Thyroid gland (tissue), 4 donors: ENCODE data around the gene DLGAP1. TPM values are rescaled to one million over a fixed set of nuclear protein-coding genes. Genes with fewer than 3 reads are reported as not detected.

Experiments used
- DNase-seq, 2 donors: peaks; one replicate each; pipeline ENCODE4 v3.0.0-alpha.2; 2019
- H3K27ac ChIP-seq, 3 donors: fragments of 200-600 bp; sonication (generic); 1 replicate in 2 of 3; 2 replicates in 1 of 3; pipeline ENCODE4 v1.5.1; 2016 to 2019; ENCODE audit warnings: mild to moderate bottlenecking in 1 of 3, moderate library complexity in 1 of 3
- H3K27me3 ChIP-seq: fragments of 200-600 bp; sonication (generic); one replicate; pipeline ENCODE4 v1.5.1; 2019
- H3K36me3 ChIP-seq, 2 donors: fragments of 200-600 bp; sonication (generic); one replicate each; pipeline ENCODE4 v1.5.1; 2016 to 2019
- H3K4me1 ChIP-seq, 2 donors: fragments of 200-600 bp; sonication (generic); one replicate each; pipeline ENCODE4 v1.5.1; 2017 to 2019
- H3K4me3 ChIP-seq, 3 donors: fragments of 200-600 bp; sonication (generic); replicated peaks in 1 of 3; 1 replicate in 2 of 3; 2 replicates in 1 of 3; pipeline ENCODE4 v1.5.1; 2016; ENCODE audit warnings: mild to moderate bottlenecking in 1 of 3
- H3K9me3 ChIP-seq: fragments of 200-600 bp; sonication (generic); one replicate; pipeline ENCODE4 v1.5.1; 2017
- POLR2A ChIP-seq, 2 donors: fragments of 450-650 bp; IDR thresholded peaks; one replicate each; pipeline ENCODE4 v1.6.1; 2017; ENCODE audit warnings: antibody characterized with exemption in 2 of 2, mild to moderate bottlenecking in 2 of 2, moderate library complexity in 1 of 2
- WGBS, 2 donors: methylation state at CpG; one replicate each; pipeline ENCODE4 v1.1.5; 2017; 5-methylcytosine and 5-hydroxymethylcytosine counted together
- intact Hi-C: fragments of 100-400 bp; cut with DNase I; formaldehyde crosslinking; loops from one replicate; pipeline ENCODE4 v1.15.1; 2023
- total RNA-seq, 4 donors: library from RNA; depleted of rRNA; stranded (reverse); fragments of >200 nt; gene quantifications; one replicate each; pipeline ENCODE4 v1.2.3, GENCODE V29; 2016
- TF ChIP-seq, protein P1 (sequence below), 6 experiments: fragments of 200-600 bp in 3 of 6; fragments of 450-650 bp in 3 of 6; sonication (generic) in 3 of 6; IDR thresholded peaks; one replicate each; pipeline ENCODE4 v1.5.1; 2016 to 2019; ENCODE audit warnings: antibody characterized with exemption in 6 of 6, mild to moderate bottlenecking in 2 of 6, inconsistent platforms in 1 of 6, moderate library complexity in 1 of 6

The DLGAP1 gene
- total RNA-seq, 4 donors from 2014 or later = 0.25 to 2.7 (median 0.77) TPM

GRCh38 chr18:4157352-4157751 is 297.8 kb downstream of the DLGAP1 start:
- no peak for DNase-seq
- no peak overlapping the region for H3K27ac ChIP-seq
- no peaks in the 10 kb centered on the region for H3K9me3 ChIP-seq
- no peaks in the 10 kb centered on the region for H3K4me1 ChIP-seq
- no peak overlapping the region for H3K4me3 ChIP-seq
- H3K36me3 ChIP-seq = no peaks in the 10 kb centered on the region
- no peaks in the 10 kb centered on the region for H3K27me3 ChIP-seq
- WGBS, 2 donors = 73 to 74% methylated on average over 4 of the region's 4 CpGs
- intact Hi-C loops = no loop called here
- TF ChIP-seq, protein P1, sequence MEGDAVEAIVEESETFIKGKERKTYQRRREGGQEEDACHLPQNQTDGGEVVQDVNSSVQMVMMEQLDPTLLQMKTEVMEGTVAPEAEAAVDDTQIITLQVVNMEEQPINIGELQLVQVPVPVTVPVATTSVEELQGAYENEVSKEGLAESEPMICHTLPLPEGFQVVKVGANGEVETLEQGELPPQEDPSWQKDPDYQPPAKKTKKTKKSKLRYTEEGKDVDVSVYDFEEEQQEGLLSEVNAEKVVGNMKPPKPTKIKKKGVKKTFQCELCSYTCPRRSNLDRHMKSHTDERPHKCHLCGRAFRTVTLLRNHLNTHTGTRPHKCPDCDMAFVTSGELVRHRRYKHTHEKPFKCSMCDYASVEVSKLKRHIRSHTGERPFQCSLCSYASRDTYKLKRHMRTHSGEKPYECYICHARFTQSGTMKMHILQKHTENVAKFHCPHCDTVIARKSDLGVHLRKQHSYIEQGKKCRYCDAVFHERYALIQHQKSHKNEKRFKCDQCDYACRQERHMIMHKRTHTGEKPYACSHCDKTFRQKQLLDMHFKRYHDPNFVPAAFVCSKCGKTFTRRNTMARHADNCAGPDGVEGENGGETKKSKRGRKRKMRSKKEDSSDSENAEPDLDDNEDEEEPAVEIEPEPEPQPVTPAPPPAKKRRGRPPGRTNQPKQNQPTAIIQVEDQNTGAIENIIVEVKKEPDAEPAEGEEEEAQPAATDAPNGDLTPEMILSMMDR (IDR thresholded peaks at IDR 0.05) = no peak
- TF ChIP-seq POLR2A (IDR thresholded peaks at IDR 0.05) = no peak

GRCh38 chr18:4146797-4147196 is 308.3 kb downstream of the DLGAP1 start:
- WGBS, 2 donors = 85 to 87% methylated on average over 1 of the region's 1 CpG
- H3K27me3 ChIP-seq = no peaks in the 10 kb centered on the region
- H3K9me3 ChIP-seq = no peaks in the 10 kb centered on the region
- DNase-seq = no peak
- TF ChIP-seq, protein P1 (IDR thresholded peaks at IDR 0.05) = no peak
- no peak for TF ChIP-seq POLR2A (IDR thresholded peaks at IDR 0.05)
- H3K4me3 ChIP-seq = no peak overlapping the region
- intact Hi-C loops = no loop called here
- H3K4me1 ChIP-seq = no peaks in the 10 kb centered on the region
- H3K27ac ChIP-seq = no peak overlapping the region
- H3K36me3 ChIP-seq = no peaks in the 10 kb centered on the region

- DNase-seq = no peak
- intact Hi-C loops = no loop called here
- no peak overlapping the region for H3K27ac ChIP-seq
- 18 to 24% methylated on average over 1 of the region's 1 CpG for whole genome bisulfite sequencing, 2 donors
- TF ChIP-seq, protein P1 (IDR thresholded peaks at IDR 0.05) = no peak
- TF ChIP-seq POLR2A (IDR thresholded peaks at IDR 0.05) = no peak
- no peaks in the 10 kb centered on the region for H3K4me1 ChIP-seq
- H3K9me3 ChIP-seq = no peaks in the 10 kb centered on the region
- H3K4me3 ChIP-seq = no peak overlapping the region
- no peaks in the 10 kb centered on the region for H3K36me3 ChIP-seq
- H3K27me3 ChIP-seq = no peaks in the 10 kb centered on the region
Measured at GRCh38 chr18:4144201-4144600, 310.9 kb downstream of the DLGAP1 start.

DNA sequence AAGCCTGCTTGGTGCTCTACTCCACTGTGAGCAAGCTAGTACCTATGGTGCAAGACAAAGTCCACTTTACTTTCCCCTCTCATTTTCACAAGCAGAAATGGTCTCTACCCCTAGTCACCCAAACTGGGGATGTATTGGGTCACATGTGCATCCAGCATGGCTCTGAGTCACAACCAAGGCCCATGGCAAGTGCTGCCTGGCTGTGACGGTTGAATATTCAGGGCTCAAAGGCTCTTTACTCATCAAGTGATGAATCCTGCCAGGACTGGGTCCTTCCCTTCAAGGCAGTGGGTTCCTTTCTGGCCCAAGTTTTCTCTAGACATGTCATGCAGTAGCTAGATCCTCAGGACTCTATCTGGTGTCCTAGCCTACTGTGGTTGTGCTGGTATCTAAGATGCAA is 311.5 kb downstream of the DLGAP1 start:
- intact Hi-C loops = no loop called here
- TF ChIP-seq, protein P1 (IDR thresholded peaks at IDR 0.05) = no peak
- no peak for TF ChIP-seq POLR2A (IDR thresholded peaks at IDR 0.05)
- 88 to 92% methylated on average over 1 of the region's 1 CpG for WGBS, 2 donors

GRCh38 chr18:4142876-4143275 is 312.2 kb downstream of the DLGAP1 start:
- H3K9me3 ChIP-seq = no peaks in the 10 kb centered on the region
- no peaks in the 10 kb centered on the region for H3K36me3 ChIP-seq
- no peak for TF ChIP-seq POLR2A (IDR thresholded peaks at IDR 0.05)
- TF ChIP-seq, protein P1 (IDR thresholded peaks at IDR 0.05) = no peak
- H3K4me3 ChIP-seq = no peak overlapping the region
- no peak for DNase-seq
- no peaks in the 10 kb centered on the region for H3K27me3 ChIP-seq
- WGBS, 2 donors = 87 to 98% methylated on average over 5 of the region's 5 CpGs
- intact Hi-C loops = no loop called here
- H3K4me1 ChIP-seq = no peaks in the 10 kb centered on the region
- no peak overlapping the region for H3K27ac ChIP-seq

More for the DNA sequence above, 311.5 kb downstream of the DLGAP1 start:
- Histone ChIP-seq H3K9me3 (no peaks in the 10 kb centered on the region), H3K4me3 (no peak overlapping the region), H3K27me3 (no peaks in the 10 kb centered on the region), H3K36me3 (no peaks in the 10 kb centered on the region), H3K4me1 (no peaks in the 10 kb centered on the region), H3K27ac (no peak overlapping the region)
- no peak for DNase-seq
